Fibroblast of lung (primary cell): ENCODE measurements around the gene FAM210A. TPM values are rescaled to one million over a fixed set of nuclear protein-coding genes. Genes with fewer than 3 reads are reported as not detected.

Source experiments
- DNase-seq, 2 donors: peaks; one replicate each; pipeline versions ENCODE4 v3.0.0 to v3.0.0-alpha.2; 2010; ENCODE audit warnings: low read depth in 2 of 2
- H2AFZ ChIP-seq: 2 replicates; pipeline ENCODE4 v1.5.1; 2012; ENCODE audit warnings: low read length, control low read depth, inconsistent platforms
- H3K27ac ChIP-seq: 2 replicates; pipeline ENCODE4 v1.5.1; 2011; ENCODE audit warnings: low read length, control low read depth; ENCODE audit not compliant: insufficient read depth
- H3K27me3 ChIP-seq: 2 replicates; pipeline ENCODE4 v1.5.1; 2011; ENCODE audit warnings: mild to moderate bottlenecking, low read length; ENCODE audit not compliant: control insufficient read depth, insufficient read depth
- H3K36me3 ChIP-seq: 2 replicates; pipeline ENCODE4 v1.5.1; 2011; ENCODE audit warnings: low read length; ENCODE audit not compliant: control insufficient read depth, insufficient read depth
- H3K4me1 ChIP-seq: 2 replicates; pipeline ENCODE4 v1.5.1; 2011; ENCODE audit warnings: low read length; ENCODE audit not compliant: control insufficient read depth, insufficient read depth; ENCODE audit errors: extremely low read depth
- H3K4me2 ChIP-seq: 2 replicates; pipeline ENCODE4 v1.5.1; 2011; ENCODE audit warnings: low read length, control low read depth; ENCODE audit not compliant: insufficient read depth; ENCODE audit errors: extremely low read depth
- H3K4me3 ChIP-seq, 4 experiments: fragments of 200-600 bp in 1 of 4; sonication (generic) in 1 of 4; replicated peaks in 1 of 4; 2 replicates each; pipeline ENCODE4 v1.5.1; 2011 to 2016; ENCODE audit warnings: low read length in 4 of 4, low read depth in 3 of 4, mild to moderate bottlenecking in 3 of 4, control low read depth in 2 of 4, inconsistent platforms in 1 of 4, mixed read lengths in 1 of 4; ENCODE audit not compliant: insufficient read depth in 1 of 4; ENCODE audit errors: control extremely low read depth in 1 of 4
- H3K79me2 ChIP-seq: 2 replicates; pipeline ENCODE4 v1.5.1; 2012; ENCODE audit warnings: mild to moderate bottlenecking, low read length, inconsistent platforms; ENCODE audit not compliant: control insufficient read depth, insufficient read depth
- H3K9ac ChIP-seq: 2 replicates; pipeline ENCODE4 v1.5.1; 2011; ENCODE audit warnings: mild to moderate bottlenecking, low read length, control low read depth; ENCODE audit not compliant: insufficient read depth
- H3K9me3 ChIP-seq: 2 replicates; pipeline ENCODE4 v1.5.1; 2012; ENCODE audit warnings: low read depth, low read length; ENCODE audit not compliant: control insufficient read depth, insufficient read depth
- H4K20me1 ChIP-seq: 2 replicates; pipeline ENCODE4 v1.5.1; 2011; ENCODE audit warnings: low read length; ENCODE audit not compliant: control insufficient read depth, insufficient read depth; ENCODE audit errors: extremely low read depth
- EZH2 ChIP-seq: IDR thresholded peaks from 2 replicates; pipeline ENCODE4 v1.5.1; 2012; ENCODE audit warnings: low read length, control low read depth, mild to moderate bottlenecking; ENCODE audit errors: missing control alignments
- polyA plus RNA-seq, 2 donors: library from polyadenylated mRNA; depleted of rRNA in 1 of 2; stranded (reverse) in 1 of 2; unstranded in 1 of 2; fragments of >200 nt; gene quantifications; 2 replicates each; pipeline ENCODE4 v1.2.1, GENCODE V29; 2011 to 2012; ENCODE audit warnings: missing spikeins in 1 of 2
- total RNA-seq: library from RNA; depleted of rRNA; stranded (reverse); fragments of >200 nt; gene quantifications from 2 replicates; pipeline ENCODE4 v1.2.1, GENCODE V29; 2014
- TF ChIP-seq, protein P1 (sequence below), 2 donors: IDR thresholded peaks in 1 of 2; conservative IDR thresholded peaks in 1 of 2; 1 replicate in 1 of 2; 2 replicates in 1 of 2; pipeline ENCODE4 v1.5.1; 2011 to 2012; ENCODE audit warnings: low read length in 2 of 2, control low read depth in 1 of 2, inconsistent platforms in 1 of 2, low read depth in 1 of 2, mild to moderate bottlenecking in 1 of 2

Gene FAM210A
- total and polyA plus RNA-seq, 2 donors (not counting 1 experiment from before 2014, with no cell fraction given): 14.2 to 17.5 TPM

GRCh38 chr18:13617826-13618515 lies 108.4 kb downstream of the FAM210A start:
- no peak for DNase-seq
- no peak overlapping the region for H3K9ac ChIP-seq
- H2AFZ ChIP-seq: no peak overlapping the region
- H4K20me1 ChIP-seq: no peaks in the 10 kb centered on the region
- no peak overlapping the region for H3K4me2 ChIP-seq
- H3K9me3 ChIP-seq: no peaks in the 10 kb centered on the region
- H3K27ac ChIP-seq: no peak overlapping the region
- no peak overlapping the region for H3K4me3 ChIP-seq
- no peaks in the 10 kb centered on the region for H3K4me1 ChIP-seq
- peaks cover 2% of the 10 kb centered on the region for H3K27me3 ChIP-seq
- H3K36me3 ChIP-seq: no peaks in the 10 kb centered on the region
- H3K79me2 ChIP-seq: no peaks in the 10 kb centered on the region
- TF ChIP-seq EZH2: no peak

DNA sequence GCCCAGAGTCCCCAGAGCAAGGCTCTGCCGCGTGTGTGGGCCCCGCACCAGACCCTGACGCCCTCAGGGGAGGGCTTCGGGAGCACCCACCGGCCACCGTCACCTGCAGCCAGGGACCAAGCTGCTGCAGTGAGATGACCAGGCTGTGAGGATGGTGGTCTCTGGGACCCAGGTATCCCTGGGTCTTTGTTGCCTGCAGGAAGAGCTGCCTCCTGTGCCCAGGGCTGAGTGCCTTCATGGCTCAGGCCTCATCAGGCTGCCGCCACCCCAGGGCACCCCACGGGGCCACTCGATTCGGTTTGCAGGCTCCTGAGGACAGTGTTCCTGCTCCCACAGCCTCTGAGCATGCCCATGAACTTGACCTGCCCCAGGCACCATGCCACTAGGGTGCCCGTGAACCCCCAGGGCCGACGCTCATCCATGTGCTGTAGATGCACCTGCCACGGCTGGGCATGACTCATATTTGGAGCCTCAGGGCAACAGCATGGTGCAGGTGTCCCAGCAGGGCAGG lies 109.8 kb downstream of the FAM210A start:
- H4K20me1 ChIP-seq: no peaks in the 10 kb centered on the region
- H2AFZ ChIP-seq: no peak overlapping the region
- no peak overlapping the region for H3K4me2 ChIP-seq
- TF ChIP-seq, protein P1, sequence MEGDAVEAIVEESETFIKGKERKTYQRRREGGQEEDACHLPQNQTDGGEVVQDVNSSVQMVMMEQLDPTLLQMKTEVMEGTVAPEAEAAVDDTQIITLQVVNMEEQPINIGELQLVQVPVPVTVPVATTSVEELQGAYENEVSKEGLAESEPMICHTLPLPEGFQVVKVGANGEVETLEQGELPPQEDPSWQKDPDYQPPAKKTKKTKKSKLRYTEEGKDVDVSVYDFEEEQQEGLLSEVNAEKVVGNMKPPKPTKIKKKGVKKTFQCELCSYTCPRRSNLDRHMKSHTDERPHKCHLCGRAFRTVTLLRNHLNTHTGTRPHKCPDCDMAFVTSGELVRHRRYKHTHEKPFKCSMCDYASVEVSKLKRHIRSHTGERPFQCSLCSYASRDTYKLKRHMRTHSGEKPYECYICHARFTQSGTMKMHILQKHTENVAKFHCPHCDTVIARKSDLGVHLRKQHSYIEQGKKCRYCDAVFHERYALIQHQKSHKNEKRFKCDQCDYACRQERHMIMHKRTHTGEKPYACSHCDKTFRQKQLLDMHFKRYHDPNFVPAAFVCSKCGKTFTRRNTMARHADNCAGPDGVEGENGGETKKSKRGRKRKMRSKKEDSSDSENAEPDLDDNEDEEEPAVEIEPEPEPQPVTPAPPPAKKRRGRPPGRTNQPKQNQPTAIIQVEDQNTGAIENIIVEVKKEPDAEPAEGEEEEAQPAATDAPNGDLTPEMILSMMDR (conservative IDR thresholded peaks at IDR 0.05 in 1 of 2, IDR thresholded peaks at IDR 0.05 in 1 of 2; ENCODE audit: low read depth in 1 of 2, low read length in 2 of 2): no peak
- TF ChIP-seq EZH2: no peak
- H3K4me3 ChIP-seq: no peak overlapping the region
- peaks cover 8% of the 10 kb centered on the region for H3K27me3 ChIP-seq
- peaks cover 2% of the 10 kb centered on the region for H3K4me1 ChIP-seq
- no peak overlapping the region for H3K27ac ChIP-seq
- H3K9ac ChIP-seq: no peak overlapping the region
- H3K9me3 ChIP-seq: no peaks in the 10 kb centered on the region
- H3K36me3 ChIP-seq: no peaks in the 10 kb centered on the region
- DNase-seq: no peak
- H3K79me2 ChIP-seq: no peaks in the 10 kb centered on the region

DNA sequence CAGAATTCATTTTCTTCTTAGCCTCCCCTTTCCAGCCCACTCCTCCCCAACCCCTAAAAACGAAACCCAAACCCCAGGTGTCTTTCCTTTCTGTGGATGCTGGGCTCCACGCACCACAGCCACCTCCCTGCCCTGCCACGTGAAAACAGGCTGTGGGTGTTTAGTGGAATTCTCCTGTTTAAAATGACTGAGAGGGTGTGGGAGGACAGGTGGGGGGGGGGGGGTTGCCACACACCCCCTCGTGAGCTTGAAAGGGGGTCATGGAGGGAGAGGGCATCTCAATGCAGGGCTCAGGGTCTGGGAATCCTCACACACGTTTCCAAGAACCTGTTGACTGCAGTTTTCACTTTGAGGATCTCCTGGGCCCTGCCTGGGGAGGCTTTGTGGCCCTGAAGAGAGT lies 110.3 kb downstream of the FAM210A start:
- no peak for TF ChIP-seq EZH2
- TF ChIP-seq, protein P1 (conservative IDR thresholded peaks at IDR 0.05 in 1 of 2, IDR thresholded peaks at IDR 0.05 in 1 of 2; ENCODE audit: low read depth in 1 of 2, low read length in 2 of 2): no peak
- no peak overlapping the region for H3K4me3 ChIP-seq
- no peaks in the 10 kb centered on the region for H3K36me3 ChIP-seq
- no peak for DNase-seq
- H3K9ac ChIP-seq: no peak overlapping the region
- H3K27me3 ChIP-seq: peaks cover 9% of the 10 kb centered on the region
- no peak overlapping the region for H3K27ac ChIP-seq
- H3K9me3 ChIP-seq: no peaks in the 10 kb centered on the region
- no peak overlapping the region for H2AFZ ChIP-seq
- H3K4me2 ChIP-seq: no peak overlapping the region
- H4K20me1 ChIP-seq: no peaks in the 10 kb centered on the region
- H3K79me2 ChIP-seq: no peaks in the 10 kb centered on the region
- peaks cover 2% of the 10 kb centered on the region for H3K4me1 ChIP-seq
